Heart left ventricle (tissue), 16 donors: ENCODE measurements around the gene KLHDC7B. TPM values are rescaled to one million over a fixed set of nuclear protein-coding genes. Genes with fewer than 3 reads are reported as not detected.

Experiments
- ATAC-seq, 4 donors: fragments of 200-7000 bp; cut with Tn5 transposase; one replicate each; pipeline ENCODE4 v1.9.1; 2020 to 2022; ENCODE audit warnings: moderate library complexity in 4 of 4, mild to moderate bottlenecking in 3 of 4, moderate number of reproducible peaks in 1 of 4
- DNase-seq, 5 donors: peaks; one replicate each; pipeline ENCODE4 v3.0.0-alpha.2; 2020
- H3K27ac ChIP-seq, 12 donors: fragments of 200-600 bp; sonication (generic) in 4 of 12; one replicate each; pipeline versions ENCODE4 v1.5.0 to v1.8.0; 2016 to 2022; ENCODE audit warnings: mild to moderate bottlenecking in 2 of 12
- H3K27me3 ChIP-seq, 9 donors: fragments of 200-600 bp; sonication (generic) in 2 of 9; one replicate each; pipeline versions ENCODE4 v1.5.1 to v1.8.0; 2016 to 2022; ENCODE audit warnings: mild to moderate bottlenecking in 3 of 9
- H3K36me3 ChIP-seq, 9 donors: fragments of 200-600 bp; sonication (generic) in 2 of 9; one replicate each; pipeline versions ENCODE4 v1.5.0 to v1.8.0; 2018 to 2022; ENCODE audit warnings: mild to moderate bottlenecking in 2 of 9
- H3K4me1 ChIP-seq, 12 donors: fragments of 200-600 bp; sonication (generic) in 4 of 12; one replicate each; pipeline versions ENCODE4 v1.5.0 to v1.8.0; 2016 to 2022; ENCODE audit warnings: mild to moderate bottlenecking in 3 of 12
- H3K4me3 ChIP-seq, 12 donors: fragments of 200-600 bp; sonication (generic) in 4 of 12; one replicate each; pipeline versions ENCODE4 v1.5.0 to v1.8.0; 2017 to 2022; ENCODE audit warnings: mild to moderate bottlenecking in 9 of 12, moderate library complexity in 4 of 12
- H3K9me3 ChIP-seq, 12 donors: fragments of 200-600 bp; sonication (generic) in 4 of 12; one replicate each; pipeline versions ENCODE4 v1.5.0 to v1.8.0; 2016 to 2022; ENCODE audit warnings: mild to moderate bottlenecking in 1 of 12
- CTCF ChIP-seq, 12 donors: fragments of 200-600 bp; sonication (generic) in 4 of 12; IDR thresholded peaks; one replicate each; pipeline versions ENCODE4 v1.5.0 to v1.8.0; 2018 to 2022; ENCODE audit warnings: antibody characterized with exemption in 12 of 12, mild to moderate bottlenecking in 5 of 12
- POLR2A ChIP-seq, 2 donors: fragments of 450-650 bp; IDR thresholded peaks; one replicate each; pipeline ENCODE4 v1.6.1; 2017; ENCODE audit warnings: antibody characterized with exemption in 2 of 2, mild to moderate bottlenecking in 2 of 2, moderate library complexity in 2 of 2
- WGBS, 4 donors: extraction: QIAGEN DNeasy Blood & Tissue Kit in 2 of 4; methylation state at CpG; one replicate each; pipeline versions ENCODE4 v1.1.5 to v1.1.7; 2013 to 2018; 5-methylcytosine and 5-hydroxymethylcytosine counted together
- intact Hi-C, 10 donors: fragments of 100-400 bp; cut with DNase I; formaldehyde crosslinking; loops; one replicate each; pipeline versions ENCODE4 v1.11.1 to v1.14.2; 2022
- polyA plus RNA-seq, 2 donors: library from polyadenylated mRNA; stranded (reverse); fragments of 200-250 nt; gene quantifications; one replicate each; pipeline ENCODE4 v1.2.3, GENCODE V29; 2013
- total RNA-seq, 9 donors: library from RNA; depleted of rRNA in 2 of 9; stranded (reverse); fragments of >200 nt in 2 of 9; fragmentation: NEBNext Ultra II Directional in 3 of 9; extraction: Animal tissue kit (Norgen Biotek cat#: 25700) in 3 of 9; gene quantifications; one replicate each; pipeline versions ENCODE4 v1.1.0 to v1.2.4, GENCODE V29; 2016 to 2023
- donor health status: ischemic (EF 13 %, LVEDD 7.1; RV severe dilation, severe dysfunction).
- donor health status: healthy with polysubstance abuse.
- donor health status: DM: no; HTN: yes; CAD: no.
- donor health status: DM: no; HTN: no; CAD: no.
- donor health status: ischemic (EF 25% LVEDD 6.9; RV normal size, moderate dysfunction).
- donor health status: ischemic (EF 25% LVEDD 5.7; RV mildly dilated, moderate dysfunction).
- donor health status: healthy.
- donor health status: DM: yes; HTN: yes; CAD: no.
- donor health status: ischemic (EF 35%, LVEDD 5.7; RV mildly dilated, moderate dysfunction).
- donor health status: nonischemic (EF 11% LVEDD 7.7; RV severe dilation, severe dysfunction).
- donor health status: DM: yes; HTN: yes; CAD: no.
- donor health status: PGD.
- donor health status: ischemic (EF 29% LVEDD 5.4; RV normal size, mild dysfunction).
- donor health status: nonischemic (EF 23%, LVEDD 6.1; RV moderate dilation, normal function).

KLHDC7B gene
- total and polyA plus RNA-seq, 11 donors, result 0.08 to 1.3 (median 0.13) TPM; not detected in 6

- WGBS, 4 donors, result 0 to 1% (median 1%) methylated on average over 19 to 84 of the region's 84 CpGs
- Histone ChIP-seq H3K27me3 (peaks cover 0 to 12% (median 0%) of the 10 kb centered on the region in 9 donors), H3K4me1 (peaks cover 0 to 50% (median 29%) of the 10 kb centered on the region in 12 donors), H3K36me3 (peaks cover 0 to 64% (median 36%) of the 10 kb centered on the region in 9 donors), H3K9me3 (no peaks in the 10 kb centered on the region), H3K27ac (peak within 1 kb of the TSS; percentile 83 to 99 (median 94)), H3K4me3 (peak within 1 kb of the TSS; percentile 47 to 89 (median 74))
- TF ChIP-seq POLR2A (IDR thresholded peaks at IDR 0.05) (peak in 1 of 2 donors; percentile 87), CTCF (IDR thresholded peaks at IDR 0.05) (peak in 11 of 12 donors; percentile 14 to 56 (median 32))
- DNase-seq, result peak; percentile 97 to 99 (median 97)
- intact Hi-C loops, result loop anchor here in 4 of 10 donors (1.0 to 10.0 kb wide), 6 partner anchors 16 to 280 kb away; partner anchors contain the start of genes NCAPH2 (in 2 of the 4), SYCE3 (in 2 of the 4) and TUBGCP6 (in 1 of the 4)
- peak; percentile 68 to 75 (median 72) for ATAC-seq
Measured at GRCh38 chr22:50525104-50525857, 20.4 kb upstream of the KLHDC7B start, which contains the start of gene SCO2. SCO2 (minus strand) TSS chr22:50525598; CDS start chr22:50524411, 1,187 bp downstream.

- no peaks in the 10 kb centered on the region for H3K9me3 ChIP-seq
- 0% methylated on average over 9 to 33 of the region's 33 CpGs; no CpG with 5 or more reads in 1 of the 4 donors for WGBS, 4 donors
- H3K4me1 ChIP-seq, result peaks cover 0 to 55% (median 31%) of the 10 kb centered on the region in 12 donors
- no peak for DNase-seq
- H3K27ac ChIP-seq, result peak overlapping the region; percentile 83 to 99 (median 94)
- peaks cover 0 to 17% (median 0%) of the 10 kb centered on the region in 9 donors for H3K27me3 ChIP-seq
- H3K36me3 ChIP-seq, result peaks cover 0 to 61% (median 32%) of the 10 kb centered on the region in 9 donors
- peak in 1 of 4 donors; percentile 25 for ATAC-seq
- TF ChIP-seq POLR2A (IDR thresholded peaks at IDR 0.05), result no peak
- TF ChIP-seq CTCF (IDR thresholded peaks at IDR 0.05), result no peak
- peak overlapping the region; percentile 47 to 89 (median 74) for H3K4me3 ChIP-seq
- intact Hi-C loops, result loop anchor here in 5 of 10 donors (1.0 to 10.0 kb wide), 8 partner anchors 17 to 281 kb away; partner anchors contain the start of genes NCAPH2 (in 2 of the 5), SYCE3 (in 2 of the 5), CHKB (in 1 of the 5) and TUBGCP6 (in 1 of the 5)
Measured at GRCh38 chr22:50525858-50526107, 19.9 kb upstream of the KLHDC7B start.

- 2 to 8% (median 2%) methylated on average over 8 to 77 of the region's 77 CpGs for WGBS, 4 donors
- peaks cover 0 to 22% (median 0%) of the 10 kb centered on the region in 9 donors for H3K27me3 ChIP-seq
- no peaks in the 10 kb centered on the region for H3K9me3 ChIP-seq
- DNase-seq, result peak; percentile 85 to 92 (median 87)
- H3K4me3 ChIP-seq, result peak overlapping the region; percentile 47 to 89 (median 74)
- H3K36me3 ChIP-seq, result peaks cover 0 to 56% (median 27%) of the 10 kb centered on the region in 9 donors
- H3K27ac ChIP-seq, result peak overlapping the region; percentile 83 to 99 (median 94)
- intact Hi-C loops, result loop anchor here in 4 of 10 donors (2.0 to 10.0 kb wide), 5 partner anchors 36 to 281 kb away; partner anchors contain the start of genes CHKB (in 1 of the 4), SYCE3 (in 1 of the 4) and TUBGCP6 (in 1 of the 4)
- ATAC-seq, result peak; percentile 3 to 42 (median 24)
- TF ChIP-seq CTCF (IDR thresholded peaks at IDR 0.05) (peak; percentile 53 to 84 (median 67)), POLR2A (IDR thresholded peaks at IDR 0.05) (peak in 1 of 2 donors; percentile 40)
- H3K4me1 ChIP-seq, result peaks cover 0 to 60% (median 34%) of the 10 kb centered on the region in 12 donors
Measured at GRCh38 chr22:50526108-50526833, 19.4 kb upstream of the KLHDC7B start.
